Lower lobe of right lung (tissue), 2 donors: Measurements from ENCODE around the gene CHCHD2. TPM values are rescaled to one million over a fixed set of nuclear protein-coding genes. Genes with fewer than 3 reads are reported as not detected.
"Not testable (repeated sequence)": the region's sequence is repeated elsewhere in the genome, so short reads cannot be mapped to it uniquely, and the experiment has no call there.

ENCODE experiments used
- ATAC-seq, 2 donors: fragments of 200-7000 bp; cut with Tn5 transposase; one replicate each; pipeline ENCODE4 v1.9.1; 2020 to 2022; ENCODE audit warnings: mild to moderate bottlenecking in 2 of 2, moderate library complexity in 2 of 2
- DNase-seq: peaks from one replicate; pipeline ENCODE4 v3.0.0-alpha.2; 2020
- H3K27ac ChIP-seq: fragments of 200-600 bp; one replicate; pipeline ENCODE4 v1.8.0; 2022
- H3K27me3 ChIP-seq: fragments of 200-600 bp; one replicate; pipeline ENCODE4 v1.8.0; 2022; ENCODE audit warnings: low read depth
- H3K36me3 ChIP-seq: fragments of 200-600 bp; one replicate; pipeline ENCODE4 v1.8.0; 2022; ENCODE audit warnings: mild to moderate bottlenecking
- H3K4me1 ChIP-seq: fragments of 200-600 bp; one replicate; pipeline ENCODE4 v1.8.0; 2022
- H3K4me3 ChIP-seq: fragments of 200-600 bp; one replicate; pipeline ENCODE4 v1.8.0; 2022; ENCODE audit warnings: mild to moderate bottlenecking
- H3K9me3 ChIP-seq: fragments of 200-600 bp; one replicate; pipeline ENCODE4 v1.8.0; 2022
- intact Hi-C: fragments of 100-400 bp; cut with DNase I; formaldehyde crosslinking; loops from one replicate; pipeline ENCODE4 v1.11.0; 2022
- total RNA-seq: library from RNA; stranded (reverse); fragmentation: NEBNext Ultra II Directional; extraction: Animal tissue kit (Norgen Biotek cat#: 25700); gene quantifications from one replicate; pipeline ENCODE4 v1.2.1, GENCODE V29; 2021
- TF ChIP-seq, protein P1 (sequence below): fragments of 200-600 bp; IDR thresholded peaks from one replicate; pipeline ENCODE4 v1.8.0; 2022; ENCODE audit warnings: antibody characterized with exemption, mild to moderate bottlenecking
- donor health status: DM: no; HTN: yes; CAD: no; lungs with severe emphysema.

CHCHD2 gene
- total RNA-seq, 1 donor from 2014 or later = 199 TPM

GRCh38 chr7:56121440-56121839, 15.2 kb upstream of the CHCHD2 start:
- TF ChIP-seq, protein P1, sequence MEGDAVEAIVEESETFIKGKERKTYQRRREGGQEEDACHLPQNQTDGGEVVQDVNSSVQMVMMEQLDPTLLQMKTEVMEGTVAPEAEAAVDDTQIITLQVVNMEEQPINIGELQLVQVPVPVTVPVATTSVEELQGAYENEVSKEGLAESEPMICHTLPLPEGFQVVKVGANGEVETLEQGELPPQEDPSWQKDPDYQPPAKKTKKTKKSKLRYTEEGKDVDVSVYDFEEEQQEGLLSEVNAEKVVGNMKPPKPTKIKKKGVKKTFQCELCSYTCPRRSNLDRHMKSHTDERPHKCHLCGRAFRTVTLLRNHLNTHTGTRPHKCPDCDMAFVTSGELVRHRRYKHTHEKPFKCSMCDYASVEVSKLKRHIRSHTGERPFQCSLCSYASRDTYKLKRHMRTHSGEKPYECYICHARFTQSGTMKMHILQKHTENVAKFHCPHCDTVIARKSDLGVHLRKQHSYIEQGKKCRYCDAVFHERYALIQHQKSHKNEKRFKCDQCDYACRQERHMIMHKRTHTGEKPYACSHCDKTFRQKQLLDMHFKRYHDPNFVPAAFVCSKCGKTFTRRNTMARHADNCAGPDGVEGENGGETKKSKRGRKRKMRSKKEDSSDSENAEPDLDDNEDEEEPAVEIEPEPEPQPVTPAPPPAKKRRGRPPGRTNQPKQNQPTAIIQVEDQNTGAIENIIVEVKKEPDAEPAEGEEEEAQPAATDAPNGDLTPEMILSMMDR = no peak
- Histone ChIP-seq H3K4me3 (no peak overlapping the region), H3K27me3 (peaks cover 5% of the 10 kb centered on the region), H3K36me3 (no peaks in the 10 kb centered on the region), H3K9me3 (no peaks in the 10 kb centered on the region), H3K4me1 (no peaks in the 10 kb centered on the region), H3K27ac (no peak overlapping the region)
- DNase-seq (no peak), ATAC-seq (no peak)
- intact Hi-C loops = no loop called here

DNA sequence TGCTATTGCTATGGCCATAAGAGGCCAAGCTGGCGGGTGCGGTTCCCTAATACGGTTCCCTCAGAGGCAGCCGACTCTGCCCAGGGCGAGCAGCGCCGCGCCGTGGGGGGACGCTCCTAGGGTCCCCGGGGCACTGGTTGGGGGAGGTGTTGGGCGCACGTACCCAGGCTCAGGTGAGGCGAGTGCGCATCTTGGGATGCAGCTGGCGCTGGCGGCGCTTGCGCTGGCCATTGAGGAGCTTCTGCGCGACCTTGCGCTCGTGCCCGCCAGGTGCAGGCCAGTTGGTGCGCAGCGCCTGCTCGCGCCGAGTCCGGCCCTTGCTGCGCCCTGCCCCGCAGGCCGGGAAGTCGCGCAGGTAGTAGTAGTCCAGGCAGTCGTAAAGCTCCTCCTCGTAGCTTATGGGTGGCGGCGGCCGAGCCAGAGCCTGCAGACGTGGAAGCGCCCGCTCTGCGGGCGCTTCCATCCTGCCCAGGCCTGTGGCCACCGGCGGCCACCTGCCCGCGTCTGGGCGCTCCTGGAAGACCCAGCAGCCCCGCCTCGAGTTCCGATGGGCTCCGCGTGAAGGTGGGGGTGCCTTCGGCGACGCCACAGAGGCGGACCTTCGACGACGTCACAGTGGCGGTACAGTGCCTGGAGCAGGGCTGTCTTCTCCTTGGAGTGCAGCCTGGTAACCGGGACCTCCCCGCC, 9.7 kb upstream of the CHCHD2 start, which contains the start of gene NUPR2:
NUPR2 (minus strand) TSS at position 566 of the 687 bp plus-strand sequence; CDS start at position 463, 103 bp downstream.
- peak within 1 kb of the TSS; percentile 8 for H3K4me3 ChIP-seq
- H3K27ac ChIP-seq = no peak within 1 kb of the TSS
- H3K4me1 ChIP-seq = no peaks in the 10 kb centered on the region
- no peaks in the 10 kb centered on the region for H3K9me3 ChIP-seq
- intact Hi-C loops = no loop called here
- DNase-seq (no peak), ATAC-seq (peak; percentile 62 to 90)
- H3K36me3 ChIP-seq = no peaks in the 10 kb centered on the region
- peaks cover 14% of the 10 kb centered on the region for H3K27me3 ChIP-seq
- TF ChIP-seq, protein P1 = no peak

- DNase-seq, H3K36me3 ChIP-seq, intact Hi-C loops, ATAC-seq, H3K4me3 ChIP-seq, H3K9me3 ChIP-seq, H3K4me1 ChIP-seq, H3K27ac ChIP-seq: not testable (repeated sequence)
- H3K27me3 ChIP-seq = peaks cover 14% of the 10 kb centered on the region
These were observed 6.0 kb upstream of the CHCHD2 start for GRCh38 chr7:56112244-56112643.

- ATAC-seq (no peak), DNase-seq (no peak)
- no peaks in the 10 kb centered on the region for H3K9me3 ChIP-seq
- intact Hi-C loops = no loop called here
- H3K27me3 ChIP-seq = peaks cover 1% of the 10 kb centered on the region
- no peaks in the 10 kb centered on the region for H3K4me1 ChIP-seq
- TF ChIP-seq, protein P1 = no peak
- H3K36me3 ChIP-seq = no peaks in the 10 kb centered on the region
- H3K27ac ChIP-seq = no peak overlapping the region
- no peak overlapping the region for H3K4me3 ChIP-seq
These were observed 4.3 kb upstream of the CHCHD2 start for GRCh38 chr7:56110611-56111010.

DNA sequence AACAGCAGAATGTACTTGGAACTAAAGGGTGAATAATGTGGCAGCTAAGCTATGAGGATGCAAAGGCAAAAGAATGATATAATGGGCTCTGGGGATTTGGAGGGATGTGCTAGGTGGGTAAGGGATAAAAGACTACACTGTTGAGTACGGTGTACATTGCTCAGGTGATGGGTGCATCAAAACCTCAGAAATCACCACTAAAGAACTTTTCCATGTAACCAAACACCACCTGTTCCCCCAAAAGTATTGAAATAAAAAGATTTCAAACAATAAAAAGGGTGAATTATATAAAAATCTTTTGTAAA, 1.6 kb upstream of the CHCHD2 start:
- Histone ChIP-seq H3K4me3 (no peak overlapping the region), H3K27ac (no peak overlapping the region), H3K9me3 (no peaks in the 10 kb centered on the region), H3K36me3 (peaks cover 15% of the 10 kb centered on the region), H3K27me3 (no peaks in the 10 kb centered on the region), H3K4me1 (peaks cover 18% of the 10 kb centered on the region)
- intact Hi-C loops = no loop called here
- no peak for ATAC-seq
- no peak for DNase-seq
- TF ChIP-seq, protein P1 = no peak

DNA sequence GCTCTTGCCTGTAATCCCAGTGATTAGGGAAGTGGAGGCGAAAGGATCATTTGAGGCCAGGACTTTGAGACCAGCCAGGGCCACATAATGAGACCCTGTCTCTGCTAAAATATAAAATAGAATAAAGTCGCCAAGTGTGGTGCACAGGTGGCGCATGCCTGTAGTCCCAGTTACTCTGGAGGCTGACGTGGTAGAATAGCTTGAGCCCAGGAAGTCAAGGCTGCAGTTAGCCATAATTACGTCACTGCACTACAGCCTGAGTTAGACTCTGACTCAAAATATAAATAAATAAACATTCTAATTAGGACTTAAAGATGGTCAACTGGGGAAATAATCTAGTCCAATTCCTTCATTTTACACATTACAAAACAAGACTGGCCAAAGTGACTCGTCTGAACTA, 768 bp downstream of the CHCHD2 start:
- no peak for DNase-seq
- Histone ChIP-seq H3K9me3 (no peaks in the 10 kb centered on the region), H3K4me1 (peaks cover 18% of the 10 kb centered on the region), H3K27me3 (no peaks in the 10 kb centered on the region), H3K4me3 (peak overlapping the region; percentile 86), H3K36me3 (peaks cover 39% of the 10 kb centered on the region), H3K27ac (peak overlapping the region; percentile 92)
- ATAC-seq = peak; percentile 63 to 78
- intact Hi-C loops = no loop called here
- TF ChIP-seq, protein P1 = no peak

DNA sequence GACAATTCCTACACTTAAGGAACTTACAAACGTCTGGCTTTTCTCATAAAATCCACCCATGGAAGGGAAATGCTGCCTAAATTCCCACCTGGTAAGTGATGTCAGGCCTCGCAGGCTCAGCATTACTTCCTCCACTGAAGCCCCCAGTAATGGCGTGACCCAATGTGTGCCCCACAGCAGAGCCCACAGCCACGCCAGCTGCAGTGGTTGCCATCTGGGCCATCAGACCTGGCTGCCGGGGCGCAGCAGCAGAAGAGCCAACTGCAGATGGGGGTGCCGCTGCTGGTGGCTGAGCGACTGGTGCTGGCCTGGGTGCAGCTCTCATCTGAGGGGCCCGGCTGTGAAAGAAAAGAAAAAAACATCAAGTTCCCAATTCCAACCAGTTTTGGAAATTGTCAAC, 2.1 kb downstream of the CHCHD2 start:
- H3K27ac ChIP-seq, DNase-seq, H3K27me3 ChIP-seq, ATAC-seq, H3K9me3 ChIP-seq, H3K4me3 ChIP-seq, intact Hi-C loops: not testable (repeated sequence)
- H3K4me1 ChIP-seq = peaks cover 18% of the 10 kb centered on the region
- peaks cover 53% of the 10 kb centered on the region for H3K36me3 ChIP-seq
